WTC11 (cell line): ENCODE data around the gene KLC1. TPM values are rescaled to one million over a fixed set of nuclear protein-coding genes. Genes with fewer than 3 reads are reported as not detected.

Experiments
- ATAC-seq: fragments of 200-7000 bp; cut with Tn5 transposase; 2 replicates; pipeline ENCODE4 v1.10.0; 2021; ENCODE audit warnings: mild to moderate bottlenecking, moderate library complexity
- CTCF ChIA-PET: fragments of 300-600 bp; sonication (Branson Sonifier 250); formaldehyde crosslinking; loops from one replicate; lab custom pipeline; 2021; ENCODE audit warnings: antibody characterized with exemption; lab: Charles Lee
- POLR2A ChIA-PET: fragments of 350-600 bp; sonication (Branson Sonifier 250); formaldehyde crosslinking; loops from one replicate; lab custom pipeline; 2021; ENCODE audit warnings: antibody characterized with exemption; lab: Charles Lee
- DNase-seq: peaks from one replicate; pipeline ENCODE4 v3.0.0; 2021; ENCODE audit warnings: low spot score
- H3K27ac Mint-ChIP-seq: 2 replicates; pipeline ENCODE4 v1.8.0; 2021; ENCODE audit warnings: mixed read lengths
- H3K27me3 Mint-ChIP-seq: 2 replicates; pipeline ENCODE4 v1.8.0; 2021; ENCODE audit warnings: low read depth, mild to moderate bottlenecking, moderate library complexity, mixed read lengths
- H3K36me3 Mint-ChIP-seq: 2 replicates; pipeline ENCODE4 v1.8.0; 2021; ENCODE audit warnings: mixed read lengths
- H3K4me1 Mint-ChIP-seq: 2 replicates; pipeline ENCODE4 v1.8.0; 2022; ENCODE audit warnings: mixed read lengths
- H3K4me3 Mint-ChIP-seq: 2 replicates; pipeline ENCODE4 v1.8.0; 2021; ENCODE audit warnings: mild to moderate bottlenecking, moderate library complexity, mixed read lengths
- H3K9me3 Mint-ChIP-seq: 2 replicates; pipeline ENCODE4 v1.8.0; 2021; ENCODE audit warnings: mixed read lengths
- ATF1 ChIP-seq: sonication (generic); formaldehyde crosslinking; IDR thresholded peaks from 2 replicates; pipeline ENCODE4 v1.8.1; 2023; ENCODE audit warnings: mild to moderate bottlenecking, moderate library complexity, missing genetic modification reagents
- CBFB ChIP-seq: sonication (generic); formaldehyde crosslinking; IDR thresholded peaks from 2 replicates; pipeline ENCODE4 v1.8.1; 2022; ENCODE audit warnings: mild to moderate bottlenecking, low read depth, missing genetic modification reagents
- CREM ChIP-seq: sonication (generic); formaldehyde crosslinking; IDR thresholded peaks from 2 replicates; pipeline ENCODE4 v1.8.1; 2022; ENCODE audit warnings: mild to moderate bottlenecking, missing genetic modification reagents, moderate library complexity
- CTCF ChIP-seq: fragments of 200-600 bp; IDR thresholded peaks from 2 replicates; pipeline ENCODE4 v1.8.0; 2022; ENCODE audit warnings: antibody characterized with exemption
- ERG ChIP-seq: fragments of 250-450 bp; sonication (Bioruptor Pico); IDR thresholded peaks from 2 replicates; pipeline ENCODE4 v1.8.0; 2021; ENCODE audit warnings: mild to moderate bottlenecking
- GABPB1 ChIP-seq: sonication (generic); formaldehyde crosslinking; IDR thresholded peaks from 2 replicates; pipeline ENCODE4 v1.8.1; 2023; ENCODE audit warnings: mild to moderate bottlenecking, missing genetic modification reagents
- IRF2 ChIP-seq: sonication (generic); formaldehyde crosslinking; IDR thresholded peaks from 2 replicates; pipeline ENCODE4 v1.8.0; 2022; ENCODE audit warnings: low read depth, missing genetic modification reagents, borderline replicate concordance
- KAT7 ChIP-seq: sonication (generic); formaldehyde crosslinking; IDR thresholded peaks from 2 replicates; pipeline ENCODE4 v1.8.1; 2023; ENCODE audit warnings: missing genetic modification reagents, mild to moderate bottlenecking, borderline replicate concordance
- MLX ChIP-seq: sonication (generic); formaldehyde crosslinking; IDR thresholded peaks from 2 replicates; pipeline ENCODE4 v1.8.1; 2023; ENCODE audit warnings: mild to moderate bottlenecking, missing genetic modification reagents, moderate library complexity
- MXD4 ChIP-seq: fragments of 250-450 bp; sonication (Bioruptor Pico); IDR thresholded peaks from 2 replicates; pipeline ENCODE4 v1.8.0; 2021; ENCODE audit warnings: mild to moderate bottlenecking, moderate library complexity, borderline replicate concordance
- NFE2L1 ChIP-seq: sonication (generic); formaldehyde crosslinking; IDR thresholded peaks from 2 replicates; pipeline ENCODE4 v1.8.1; 2023; ENCODE audit warnings: missing genetic modification reagents
- OVOL2 ChIP-seq: fragments of 250-450 bp; sonication (Bioruptor Pico); IDR thresholded peaks from 2 replicates; pipeline ENCODE4 v1.9.0; 2021; ENCODE audit warnings: mild to moderate bottlenecking, borderline replicate concordance
- RELA ChIP-seq: sonication (generic); formaldehyde crosslinking; IDR thresholded peaks from 2 replicates; pipeline ENCODE4 v1.8.1; 2022; ENCODE audit warnings: missing genetic modification reagents, mild to moderate bottlenecking, borderline replicate concordance
- SMAD4 ChIP-seq: sonication (generic); formaldehyde crosslinking; IDR thresholded peaks from 2 replicates; pipeline ENCODE4 v1.8.0; 2022; ENCODE audit warnings: mild to moderate bottlenecking, missing genetic modification reagents
- SP1 ChIP-seq: sonication (generic); formaldehyde crosslinking; conservative IDR thresholded peaks from 2 replicates; pipeline ENCODE4 v1.8.1; 2022; ENCODE audit warnings: missing genetic modification reagents
- TP53 ChIP-seq: sonication (generic); formaldehyde crosslinking; IDR thresholded peaks from 2 replicates; pipeline ENCODE4 v1.8.1; 2023; ENCODE audit warnings: mild to moderate bottlenecking, missing genetic modification reagents
- ZBTB21 ChIP-seq: sonication (generic); formaldehyde crosslinking; IDR thresholded peaks from 2 replicates; pipeline ENCODE4 v1.8.1; 2023; ENCODE audit warnings: mild to moderate bottlenecking, missing genetic modification reagents, borderline replicate concordance
- ZBTB43 ChIP-seq: sonication (generic); formaldehyde crosslinking; IDR thresholded peaks from 2 replicates; pipeline ENCODE4 v1.8.1; 2023; ENCODE audit warnings: mild to moderate bottlenecking, missing genetic modification reagents
- ZNF138 ChIP-seq: sonication (generic); formaldehyde crosslinking; conservative IDR thresholded peaks from 2 replicates; pipeline ENCODE4 v1.8.1; 2022; ENCODE audit warnings: mild to moderate bottlenecking, moderate library complexity, missing genetic modification reagents
- ZNF219 ChIP-seq: sonication (generic); formaldehyde crosslinking; IDR thresholded peaks from 2 replicates; pipeline ENCODE4 v1.8.0; 2023; ENCODE audit warnings: missing genetic modification reagents, mild to moderate bottlenecking, borderline replicate concordance
- ZNF232 ChIP-seq: sonication (generic); formaldehyde crosslinking; IDR thresholded peaks from 2 replicates; pipeline ENCODE4 v1.8.0; 2022; ENCODE audit warnings: mild to moderate bottlenecking, missing genetic modification reagents
- ZNF416 ChIP-seq: fragments of 250-450 bp; sonication (Bioruptor Pico); IDR thresholded peaks from 2 replicates; pipeline ENCODE4 v1.9.0; 2021; ENCODE audit warnings: mild to moderate bottlenecking, inconsistent platforms
- ZNF423 ChIP-seq: fragments of 250-450 bp; sonication (Bioruptor Pico); IDR thresholded peaks from 2 replicates; pipeline ENCODE4 v2.1.2; 2022; ENCODE audit warnings: mild to moderate bottlenecking, moderate library complexity
- total RNA-seq: library from RNA; stranded (reverse); gene quantifications from 3 replicates; pipeline ENCODE4 v1.2.3, GENCODE V29; 2021

Gene KLC1
- total RNA-seq, 1 experiment from 2014 or later: 171 TPM

GRCh38 chr14:103738166-103738565 is 109.2 kb downstream of the KLC1 start (continued):
- TF ChIP-seq IRF2 (CRISPR knock-in tag): no peak
- TF ChIP-seq GABPB1 (CRISPR knock-in tag): no peak
- TF ChIP-seq SP1: no peak

GRCh38 chr14:103738701-103739451 is 109.9 kb downstream of the KLC1 start:
- ATAC-seq: no peak
- no peak overlapping the region for H3K4me3 Mint-ChIP-seq
- ChIA-PET CTCF (interaction anchor here (1.0 to 1.2 kb wide), 3 partner anchors 52 to 162 kb away, joined by 3 to 5 read pairs (median 3); no protein-coding TSS in a partner anchor), POLR2A (no interaction called here)
- H3K36me3 Mint-ChIP-seq: peaks cover 8% of the 10 kb centered on the region
- no peaks in the 10 kb centered on the region for H3K27me3 Mint-ChIP-seq
- H3K9me3 Mint-ChIP-seq: no peaks in the 10 kb centered on the region
- no peak for DNase-seq
- H3K27ac Mint-ChIP-seq: peak overlapping the region; percentile 12; the same call in 1 of the 2 replicates
- H3K4me1 Mint-ChIP-seq: peaks cover 9% of the 10 kb centered on the region
- TF ChIP-seq ZNF232 (CRISPR knock-in tag): no peak
- no peak for TF ChIP-seq NFE2L1 (CRISPR knock-in tag)
- no peak for TF ChIP-seq ZBTB21 (CRISPR knock-in tag)
- no peak for TF ChIP-seq ATF1 (CRISPR knock-in tag)
- no peak for TF ChIP-seq CREM
- TF ChIP-seq CBFB (CRISPR knock-in tag): no peak
- TF ChIP-seq RELA (CRISPR knock-in tag): no peak
- no peak for TF ChIP-seq IRF2 (CRISPR knock-in tag)
- TF ChIP-seq, all 79 proteins: peak for 0

GRCh38 chr14:103739466-103739792 is 110.4 kb downstream of the KLC1 start:
- no peaks in the 10 kb centered on the region for H3K9me3 Mint-ChIP-seq
- peak overlapping the region; percentile 83 for H3K27ac Mint-ChIP-seq
- peaks cover 8% of the 10 kb centered on the region for H3K36me3 Mint-ChIP-seq

More at GRCh38 chr14:103739466-103739792, 110.4 kb downstream of the KLC1 start:
- DNase-seq: no peak
- CTCF ChIA-PET: interaction anchor here (1.0 to 1.2 kb wide), 6 partner anchors 12 to 825 kb away, joined by 3 to 5 read pairs (median 3); no protein-coding TSS in a partner anchor
- no peak for TF ChIP-seq ZNF219 (CRISPR knock-in tag)
- no peak for TF ChIP-seq ERG (CRISPR knock-in tag)
- no peak for TF ChIP-seq ZNF138 (CRISPR knock-in tag)
- TF ChIP-seq OVOL2: no peak
- no peak for TF ChIP-seq ZNF423 (CRISPR knock-in tag)
- TF ChIP-seq ZNF416: no peak
- TF ChIP-seq SMAD4 (CRISPR knock-in tag): no peak
- TF ChIP-seq KAT7 (CRISPR knock-in tag): no peak
- no peak for TF ChIP-seq CTCF
- no peak for TF ChIP-seq MXD4 (CRISPR knock-in tag)
- no peak for TF ChIP-seq MLX (CRISPR knock-in tag)
- TF ChIP-seq ZBTB43 (CRISPR knock-in tag): no peak
- TF ChIP-seq TP53: no peak
- POLR2A ChIA-PET: no interaction called here
- H3K4me1 Mint-ChIP-seq: peaks cover 11% of the 10 kb centered on the region
- no peak overlapping the region for H3K4me3 Mint-ChIP-seq
- no peaks in the 10 kb centered on the region for H3K27me3 Mint-ChIP-seq
- ATAC-seq: no peak
